H9 (cell line): ENCODE results near the gene CADM4. TPM values are rescaled to one million over a fixed set of nuclear protein-coding genes. Genes with fewer than 3 reads are reported as not detected.

ENCODE experiments used
- DNase-seq: peaks from one replicate; pipeline ENCODE4 v3.0.0-alpha.2; 2017
- H2AFZ ChIP-seq: one replicate; pipeline ENCODE4 v1.6.1; 2013; ENCODE audit warnings: mild to moderate bottlenecking, low read length, control low read depth, moderate library complexity
- H2AK5ac ChIP-seq: 2 replicates; pipeline ENCODE4 v1.6.1; 2013; ENCODE audit warnings: low read length, control low read depth, mixed read lengths; ENCODE audit not compliant: insufficient read length
- H2BK120ac ChIP-seq: one replicate; pipeline ENCODE4 v1.6.1; 2013; ENCODE audit warnings: low read depth, mild to moderate bottlenecking, low read length, control low read depth, inconsistent platforms; ENCODE audit not compliant: poor library complexity, severe bottlenecking
- H2BK12ac ChIP-seq: 2 replicates; pipeline ENCODE4 v1.6.1; 2013; ENCODE audit warnings: low read length, control low read depth, mixed read lengths, low read depth; ENCODE audit not compliant: insufficient read length
- H2BK15ac ChIP-seq: 2 replicates; pipeline ENCODE4 v1.6.1; 2013; ENCODE audit warnings: low read depth, low read length, control low read depth
- H2BK20ac ChIP-seq: one replicate; pipeline ENCODE4 v1.6.1; 2013; ENCODE audit warnings: low read depth, mild to moderate bottlenecking, low read length, control low read depth, inconsistent platforms; ENCODE audit not compliant: poor library complexity, severe bottlenecking
- H2BK5ac ChIP-seq: 2 replicates; pipeline ENCODE4 v1.6.1; 2013; ENCODE audit warnings: low read length, control low read depth, mixed read lengths; ENCODE audit not compliant: insufficient read length
- H3K14ac ChIP-seq: 2 replicates; pipeline ENCODE4 v1.6.1; 2013; ENCODE audit warnings: low read length, control low read depth; ENCODE audit not compliant: insufficient read depth
- H3K18ac ChIP-seq: 2 replicates; pipeline ENCODE4 v1.6.1; 2013; ENCODE audit warnings: low read depth, mild to moderate bottlenecking, mixed read lengths, low read length, control low read depth; ENCODE audit not compliant: insufficient read length
- H3K23ac ChIP-seq: 2 replicates; pipeline ENCODE4 v1.6.1; 2013; ENCODE audit warnings: low read length, control low read depth, mixed read lengths, low read depth; ENCODE audit not compliant: insufficient read length
- H3K23me2 ChIP-seq: 2 replicates; pipeline ENCODE4 v1.6.1; 2013; ENCODE audit warnings: low read depth, mild to moderate bottlenecking, mixed read lengths, low read length, control low read depth; ENCODE audit not compliant: insufficient read length, poor library complexity, severe bottlenecking
- H3K27ac ChIP-seq: 2 replicates; pipeline ENCODE4 v1.5.1; 2013; ENCODE audit warnings: low read length, control low read depth, mixed read lengths, low read depth; ENCODE audit not compliant: insufficient read length
- H3K27me3 ChIP-seq: 2 replicates; pipeline ENCODE4 v1.6.1; 2013; ENCODE audit warnings: low read length, control low read depth, inconsistent platforms; ENCODE audit not compliant: insufficient read depth
- H3K4ac ChIP-seq: 2 replicates; pipeline ENCODE4 v1.6.1; 2013; ENCODE audit warnings: low read depth, mild to moderate bottlenecking, control low read depth, inconsistent platforms, low read length, moderate library complexity
- H3K4me1 ChIP-seq: 2 replicates; pipeline ENCODE4 v1.6.1; 2013; ENCODE audit warnings: low read length, control low read depth, inconsistent platforms; ENCODE audit not compliant: insufficient read depth
- H3K4me2 ChIP-seq: 2 replicates; pipeline ENCODE4 v1.6.1; 2013; ENCODE audit warnings: low read length, control low read depth, mixed read lengths; ENCODE audit not compliant: insufficient read length, insufficient read depth
- H3K56ac ChIP-seq: 2 replicates; pipeline ENCODE4 v1.6.1; 2013; ENCODE audit warnings: low read depth, mild to moderate bottlenecking, mixed read lengths, low read length, control low read depth; ENCODE audit not compliant: insufficient read length
- H3K79me1 ChIP-seq: 2 replicates; pipeline ENCODE4 v1.6.1; 2013; ENCODE audit warnings: low read depth, mild to moderate bottlenecking, moderate library complexity, low read length, control low read depth, inconsistent platforms; ENCODE audit not compliant: insufficient read depth, poor library complexity, severe bottlenecking
- H3K79me2 ChIP-seq: 2 replicates; pipeline ENCODE4 v1.6.1; 2013; ENCODE audit warnings: low read length, control low read depth, inconsistent platforms; ENCODE audit not compliant: insufficient read depth
- H3K9ac ChIP-seq: 2 replicates; pipeline ENCODE4 v1.6.1; 2013; ENCODE audit warnings: low read length, control low read depth, mixed read lengths; ENCODE audit not compliant: insufficient read length; ENCODE audit errors: extremely low read depth
- H3K9me3 ChIP-seq: one replicate; pipeline ENCODE4 v1.6.1; 2013; ENCODE audit warnings: low read depth, low read length, inconsistent platforms; ENCODE audit not compliant: control insufficient read depth
- H3T11ph ChIP-seq: one replicate; pipeline ENCODE4 v1.6.1; 2013; ENCODE audit warnings: mild to moderate bottlenecking, low read length, control low read depth, inconsistent platforms
- H4K20me1 ChIP-seq: one replicate; pipeline ENCODE4 v1.6.1; 2013; ENCODE audit not compliant: control insufficient read depth, insufficient read length, insufficient read depth
- H4K5ac ChIP-seq: 2 replicates; pipeline ENCODE4 v1.6.1; 2013; ENCODE audit warnings: low read depth, mild to moderate bottlenecking, mixed read lengths, low read length, control low read depth; ENCODE audit not compliant: insufficient read length
- H4K8ac ChIP-seq: replicated peaks from 2 replicates; pipeline ENCODE4 v1.6.1; 2013; ENCODE audit warnings: low read length, control low read depth, mixed read lengths, low read depth; ENCODE audit not compliant: insufficient read length
- H4K91ac ChIP-seq: 2 replicates; pipeline ENCODE4 v1.6.1; 2013; ENCODE audit warnings: low read depth, mild to moderate bottlenecking, moderate library complexity, mixed read lengths, low read length, control low read depth; ENCODE audit not compliant: insufficient read length
- H3K27ac Mint-ChIP-seq, 3 experiments: 2 replicates in 2 of 3; 3 replicates in 1 of 3; pipeline ENCODE4 v1.8.0; 2020 to 2021; ENCODE audit warnings: mixed read lengths in 3 of 3, mild to moderate bottlenecking in 1 of 3, moderate library complexity in 1 of 3
- H3K27me3 Mint-ChIP-seq: 2 replicates; pipeline ENCODE4 v1.8.0; 2021; ENCODE audit warnings: low read depth, mild to moderate bottlenecking, moderate library complexity, mixed read lengths
- H3K36me3 Mint-ChIP-seq, 3 experiments: 2 replicates in 2 of 3; 3 replicates in 1 of 3; pipeline ENCODE4 v1.8.0; 2020 to 2021; ENCODE audit warnings: low read depth in 3 of 3, mixed read lengths in 3 of 3; ENCODE audit not compliant: insufficient read depth in 1 of 3
- H3K4me1 Mint-ChIP-seq, 2 experiments: 2 replicates each; pipeline ENCODE4 v1.8.0; 2020; ENCODE audit warnings: mixed read lengths in 2 of 2
- H3K4me3 Mint-ChIP-seq, 2 experiments: 2 replicates in 1 of 2; 3 replicates in 1 of 2; pipeline ENCODE4 v1.8.0; 2020 to 2021; ENCODE audit warnings: mild to moderate bottlenecking in 2 of 2, mixed read lengths in 2 of 2, moderate library complexity in 1 of 2
- H3K9me3 Mint-ChIP-seq, 2 experiments: 2 replicates in 1 of 2; 3 replicates in 1 of 2; pipeline ENCODE4 v1.8.0; 2020; ENCODE audit warnings: mild to moderate bottlenecking in 2 of 2, mixed read lengths in 2 of 2, moderate library complexity in 1 of 2
- WGBS: extraction: QIAGEN DNeasy Blood & Tissue Kit; methylation state at CpG from one replicate; pipeline ENCODE4 v1.1.7; 2013; ENCODE audit warnings: missing lambda C conversion rate, low lambda C conversion rate, mixed read lengths; ENCODE audit not compliant: insufficient read length; ENCODE audit errors: extremely low coverage; 5-methylcytosine and 5-hydroxymethylcytosine counted together
- total RNA-seq: library from RNA; stranded (reverse); gene quantifications from 2 replicates; pipeline ENCODE4 v1.2.1, GENCODE V29; 2021
- TF ChIP-seq, protein P1 (sequence below): fragments of 200-600 bp; sonication (generic); conservative IDR thresholded peaks from 3 replicates; pipeline ENCODE4 v1.8.0; 2021; ENCODE audit warnings: antibody characterized with exemption, mild to moderate bottlenecking

Gene CADM4
- total RNA-seq, 1 experiment from 2014 or later: 10.2 TPM

DNA sequence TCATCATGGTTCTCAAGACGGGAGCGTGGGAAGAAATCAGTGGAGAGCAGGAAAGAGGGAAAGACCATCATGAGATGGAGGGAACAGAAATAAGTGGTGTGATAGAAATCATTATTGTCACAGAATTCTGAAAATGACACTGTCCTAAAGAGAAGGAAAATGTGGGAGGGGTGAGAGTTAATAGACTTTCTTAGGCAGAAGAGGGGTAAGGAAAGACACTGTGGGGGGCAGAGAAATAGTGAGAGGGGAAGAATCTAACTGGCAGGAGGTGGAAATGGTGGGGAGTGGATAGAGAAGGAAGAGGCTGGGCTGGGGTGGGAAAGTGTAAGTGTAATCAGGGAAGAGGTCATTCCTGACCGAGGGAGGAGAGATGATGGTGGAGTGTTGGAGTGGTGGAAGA, 60.9 kb downstream of the CADM4 start:
- Histone ChIP-seq H3K4me1 (peaks cover 4% of the 10 kb centered on the region; the same call in 1 of the 2 replicates), H3K14ac (no peak overlapping the region), H3K18ac (no peak overlapping the region), H3K4ac (no peak overlapping the region), H3K27ac (no peak overlapping the region), H3T11ph (no peak overlapping the region), H4K8ac (no peak overlapping the region), H2BK5ac (no peak overlapping the region), H3K79me1 (no peaks in the 10 kb centered on the region), H3K27me3 (no peaks in the 10 kb centered on the region), H2BK12ac (no peak overlapping the region), H2BK20ac (no peak overlapping the region), H2BK15ac (no peak overlapping the region), H3K4me2 (no peak overlapping the region), H4K91ac (no peak overlapping the region), H3K9ac (no peak overlapping the region), H3K79me2 (no peaks in the 10 kb centered on the region), H4K5ac (no peak overlapping the region), H3K56ac (no peak overlapping the region), H2BK120ac (no peak overlapping the region), H3K23ac (no peak overlapping the region), H2AFZ (no peak overlapping the region), H3K23me2 (peaks cover 12% of the 10 kb centered on the region), H2AK5ac (no peak overlapping the region), H4K20me1 (no peaks in the 10 kb centered on the region), H3K9me3 (no peaks in the 10 kb centered on the region)
- H3K27ac Mint-ChIP-seq: peak overlapping the region in 1 of 3 experiments; percentile 13; a peak in 1 of 7 replicates
- TF ChIP-seq, protein P1, sequence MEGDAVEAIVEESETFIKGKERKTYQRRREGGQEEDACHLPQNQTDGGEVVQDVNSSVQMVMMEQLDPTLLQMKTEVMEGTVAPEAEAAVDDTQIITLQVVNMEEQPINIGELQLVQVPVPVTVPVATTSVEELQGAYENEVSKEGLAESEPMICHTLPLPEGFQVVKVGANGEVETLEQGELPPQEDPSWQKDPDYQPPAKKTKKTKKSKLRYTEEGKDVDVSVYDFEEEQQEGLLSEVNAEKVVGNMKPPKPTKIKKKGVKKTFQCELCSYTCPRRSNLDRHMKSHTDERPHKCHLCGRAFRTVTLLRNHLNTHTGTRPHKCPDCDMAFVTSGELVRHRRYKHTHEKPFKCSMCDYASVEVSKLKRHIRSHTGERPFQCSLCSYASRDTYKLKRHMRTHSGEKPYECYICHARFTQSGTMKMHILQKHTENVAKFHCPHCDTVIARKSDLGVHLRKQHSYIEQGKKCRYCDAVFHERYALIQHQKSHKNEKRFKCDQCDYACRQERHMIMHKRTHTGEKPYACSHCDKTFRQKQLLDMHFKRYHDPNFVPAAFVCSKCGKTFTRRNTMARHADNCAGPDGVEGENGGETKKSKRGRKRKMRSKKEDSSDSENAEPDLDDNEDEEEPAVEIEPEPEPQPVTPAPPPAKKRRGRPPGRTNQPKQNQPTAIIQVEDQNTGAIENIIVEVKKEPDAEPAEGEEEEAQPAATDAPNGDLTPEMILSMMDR: no peak
- peaks cover 37 to 51% of the 10 kb centered on the region in 2 experiments for H3K4me1 Mint-ChIP-seq
- no peaks in the 10 kb centered on the region for H3K27me3 Mint-ChIP-seq
- H3K9me3 Mint-ChIP-seq: no peaks in the 10 kb centered on the region
- H3K36me3 Mint-ChIP-seq: peaks cover 2 to 8% (median 3%) of the 10 kb centered on the region in 3 experiments; a peak in 3 of 7 replicates
- peak overlapping the region; percentile 86 to 92 for H3K4me3 Mint-ChIP-seq
- no CpG with 5 or more reads among the region's 3 CpGs for WGBS
- no peak for DNase-seq
